Effector memory CD8-positive, alpha-beta T cell (primary cell): ENCODE data around the gene TSPAN18.
A peak's percentile ranks its signal among the peaks of the same experiment; 100 is the strongest.

Experiments used
- ATAC-seq: fragments of 150-1000 bp; cut with Tn5 transposase; replicated peaks from 2 replicates; pipeline ENCODE4 v1.10.0; 2021; ENCODE audit warnings: mild to moderate bottlenecking, moderate library complexity
- DNase-seq, 3 experiments: peaks; one replicate each; pipeline ENCODE4 v3.0.0; 2021
- H3K27ac Mint-ChIP-seq, 2 donors: one replicate each; pipeline ENCODE4 v1.8.0; 2022; ENCODE audit warnings: mild to moderate bottlenecking in 2 of 2, mixed read lengths in 2 of 2, moderate library complexity in 2 of 2
- H3K27me3 Mint-ChIP-seq, 2 donors: one replicate each; pipeline ENCODE4 v1.8.0; 2022; ENCODE audit warnings: mixed read lengths in 2 of 2
- H3K36me3 Mint-ChIP-seq: one replicate; pipeline ENCODE4 v1.8.0; 2022; ENCODE audit warnings: mild to moderate bottlenecking, moderate library complexity, mixed read lengths; ENCODE audit not compliant: insufficient read depth
- H3K4me1 Mint-ChIP-seq, 2 donors: one replicate each; pipeline ENCODE4 v1.8.0; 2022; ENCODE audit warnings: low read depth in 2 of 2, mixed read lengths in 2 of 2
- H3K4me3 Mint-ChIP-seq, 2 donors: one replicate each; pipeline ENCODE4 v1.8.0; 2022; ENCODE audit warnings: mild to moderate bottlenecking in 2 of 2, mixed read lengths in 2 of 2, moderate library complexity in 2 of 2
- H3K9me3 Mint-ChIP-seq, 2 donors: one replicate each; pipeline ENCODE4 v1.8.0; 2022; ENCODE audit warnings: mixed read lengths in 2 of 2

The TSPAN18 gene

DNA sequence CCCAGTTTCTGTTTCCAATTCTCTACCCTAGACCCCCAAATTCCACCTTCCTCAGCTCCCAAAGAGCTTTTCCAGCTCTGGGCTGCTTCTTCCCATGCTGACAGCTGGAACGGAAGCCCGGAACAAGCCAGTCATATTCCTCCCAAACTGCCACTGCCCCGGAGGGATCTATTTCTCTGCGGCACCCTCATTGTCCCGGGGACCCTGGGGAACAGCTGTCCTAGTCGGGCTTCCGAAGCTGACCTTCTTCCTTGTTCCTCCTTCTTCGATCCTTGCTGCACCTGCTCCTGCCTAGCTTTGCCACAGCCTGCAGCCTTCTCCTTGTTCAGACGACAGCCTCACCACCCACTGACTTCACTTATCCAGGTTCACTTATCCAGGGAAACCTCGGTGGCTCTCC is 105.7 kb downstream of the TSPAN18 start:
- DNase-seq = no peak
- Mint-ChIP-seq H3K27me3 (peaks cover 6 to 12% of the 10 kb centered on the region in 2 donors), H3K4me3 (no peak overlapping the region), H3K4me1 (peaks cover 11% of the 10 kb centered on the region in 2 donors), H3K9me3 (no peaks in the 10 kb centered on the region), H3K27ac (peak overlapping the region in 1 of 2 donors; percentile 26), H3K36me3 (no peaks in the 10 kb centered on the region)
- ATAC-seq = no peak

- no peak for DNase-seq
- peaks cover 6 to 12% of the 10 kb centered on the region in 2 donors for H3K27me3 Mint-ChIP-seq
- peaks cover 9 to 11% of the 10 kb centered on the region in 2 donors for H3K4me1 Mint-ChIP-seq
- no peak overlapping the region for H3K4me3 Mint-ChIP-seq
- ATAC-seq = no peak
- peak overlapping the region in 1 of 2 donors; percentile 26 for H3K27ac Mint-ChIP-seq
- H3K36me3 Mint-ChIP-seq = no peaks in the 10 kb centered on the region
- H3K9me3 Mint-ChIP-seq = no peaks in the 10 kb centered on the region
Observed at GRCh38 chr11:44833221-44833876, 106.6 kb downstream of the TSPAN18 start.

DNA sequence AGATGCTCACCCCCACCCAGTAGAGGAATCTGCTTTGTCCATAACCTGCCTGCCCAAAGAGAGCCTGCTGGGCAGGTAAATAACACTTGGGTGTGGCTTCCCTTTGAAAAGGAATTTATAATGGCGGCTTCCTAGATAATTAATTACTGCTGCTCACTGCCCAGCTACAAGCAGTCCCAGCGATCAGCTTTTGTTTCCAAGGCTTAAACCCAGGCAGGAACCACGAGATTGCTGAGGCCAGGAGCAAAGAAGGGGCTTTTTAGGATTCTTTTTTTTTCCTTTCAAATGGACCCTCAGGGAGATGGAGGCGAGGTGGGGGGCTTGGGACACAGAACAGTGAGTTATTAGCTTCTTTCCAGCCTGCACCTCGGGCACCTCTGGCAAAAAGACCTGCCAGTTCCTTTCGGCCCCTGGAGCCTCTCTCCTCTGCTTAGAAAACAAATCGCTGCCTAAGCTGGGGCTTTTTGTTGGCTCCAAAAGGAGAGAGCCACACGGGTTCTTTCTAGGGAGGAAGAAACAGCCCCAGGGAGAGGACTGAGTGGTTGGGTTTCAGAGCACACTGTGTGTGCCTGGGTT is 107.2 kb downstream of the TSPAN18 start:
- H3K4me3 Mint-ChIP-seq = no peak overlapping the region
- H3K27me3 Mint-ChIP-seq = peaks cover 6 to 12% of the 10 kb centered on the region in 2 donors
- no peaks in the 10 kb centered on the region for H3K36me3 Mint-ChIP-seq
- no peak for ATAC-seq
- H3K27ac Mint-ChIP-seq = peak overlapping the region in 1 of 2 donors; percentile 42
- DNase-seq = no peak
- no peaks in the 10 kb centered on the region for H3K9me3 Mint-ChIP-seq
- H3K4me1 Mint-ChIP-seq = peaks cover 7 to 9% of the 10 kb centered on the region in 2 donors

DNA sequence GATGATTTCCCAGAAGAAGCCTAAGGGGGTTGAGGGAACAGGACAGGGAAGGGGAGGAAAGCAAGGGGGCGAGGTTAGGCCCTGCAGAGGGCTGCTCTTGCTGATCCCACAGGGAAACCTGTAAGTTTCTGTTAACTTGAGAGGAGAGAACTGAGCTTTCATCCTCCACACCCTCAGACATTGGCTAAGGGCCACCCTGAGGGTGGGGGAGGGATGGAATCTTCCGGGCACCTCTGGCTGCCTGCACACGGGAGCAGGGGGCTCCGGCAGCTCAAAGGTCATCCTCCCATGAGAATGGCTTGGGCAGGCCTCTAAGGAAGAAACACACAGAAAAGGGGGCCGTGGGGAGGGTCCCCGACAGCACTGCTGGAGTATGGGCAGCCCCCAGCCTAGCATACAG is 108.1 kb downstream of the TSPAN18 start:
- H3K36me3 Mint-ChIP-seq = no peaks in the 10 kb centered on the region
- H3K27me3 Mint-ChIP-seq = peaks cover 6 to 12% of the 10 kb centered on the region in 2 donors
- ATAC-seq = no peak
- no peaks in the 10 kb centered on the region for H3K9me3 Mint-ChIP-seq
- H3K27ac Mint-ChIP-seq = peak overlapping the region in 1 of 2 donors; percentile 42
- H3K4me1 Mint-ChIP-seq = peaks cover 7 to 9% of the 10 kb centered on the region in 2 donors
- H3K4me3 Mint-ChIP-seq = no peak overlapping the region
- DNase-seq = no peak

DNA sequence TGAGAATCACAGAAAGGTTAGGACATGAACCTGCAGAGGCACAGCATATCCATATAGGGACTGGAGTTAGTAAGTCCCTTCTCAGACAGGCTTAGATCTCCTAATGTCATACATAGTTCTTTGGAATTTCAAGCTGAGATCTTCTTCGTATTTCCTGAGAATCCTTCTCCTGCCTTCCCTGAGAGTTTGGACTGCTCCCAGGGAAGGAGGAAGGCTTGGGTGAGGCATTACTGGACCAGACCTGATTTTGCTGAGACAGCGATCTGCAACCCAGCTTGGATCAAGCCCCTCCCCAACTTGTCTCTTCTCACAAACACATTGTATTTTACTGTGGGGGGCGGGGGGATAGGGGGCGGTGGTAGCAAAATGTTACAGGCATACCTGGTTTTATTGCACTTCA is 108.5 kb downstream of the TSPAN18 start:
- peaks cover 6 to 12% of the 10 kb centered on the region in 2 donors for H3K27me3 Mint-ChIP-seq
- no peaks in the 10 kb centered on the region for H3K36me3 Mint-ChIP-seq
- DNase-seq = no peak
- H3K4me3 Mint-ChIP-seq = no peak overlapping the region
- peaks cover 7 to 9% of the 10 kb centered on the region in 2 donors for H3K4me1 Mint-ChIP-seq
- no peak overlapping the region for H3K27ac Mint-ChIP-seq
- H3K9me3 Mint-ChIP-seq = no peaks in the 10 kb centered on the region
- no peak for ATAC-seq

DNA sequence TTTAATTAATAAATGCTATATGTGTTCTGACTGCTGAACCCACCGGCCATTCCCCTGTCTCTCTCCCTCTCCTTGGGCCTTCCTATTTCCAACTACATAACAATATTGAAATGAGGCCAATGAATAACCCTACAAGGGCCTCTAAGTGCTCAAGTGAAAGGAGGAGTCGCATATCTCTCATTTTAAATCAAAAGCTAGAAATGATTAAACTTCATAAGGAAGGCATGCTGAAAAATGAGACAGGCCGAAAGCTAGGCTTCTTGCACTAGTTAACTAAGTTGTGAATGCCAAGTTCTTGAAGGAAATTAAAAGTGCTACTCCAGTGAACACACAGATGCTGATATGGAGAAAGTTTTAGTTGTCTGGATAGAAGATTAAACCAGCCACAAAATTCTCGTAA is 109.2 kb downstream of the TSPAN18 start:
- Mint-ChIP-seq H3K9me3 (no peaks in the 10 kb centered on the region), H3K4me3 (no peak overlapping the region), H3K27me3 (peaks cover 6 to 12% of the 10 kb centered on the region in 2 donors), H3K36me3 (no peaks in the 10 kb centered on the region), H3K27ac (no peak overlapping the region), H3K4me1 (peaks cover 7 to 9% of the 10 kb centered on the region in 2 donors)
- DNase-seq = no peak
- ATAC-seq = no peak

- ATAC-seq = no peak
- H3K9me3 Mint-ChIP-seq = no peaks in the 10 kb centered on the region
- peaks cover under 1 to 5% of the 10 kb centered on the region in 2 donors for H3K4me1 Mint-ChIP-seq
- DNase-seq = no peak
- no peak overlapping the region for H3K4me3 Mint-ChIP-seq
- no peak overlapping the region for H3K27ac Mint-ChIP-seq
- H3K27me3 Mint-ChIP-seq = peaks cover 4 to 6% of the 10 kb centered on the region in 2 donors
- no peaks in the 10 kb centered on the region for H3K36me3 Mint-ChIP-seq
Observed at GRCh38 chr11:44837661-44838060, 110.9 kb downstream of the TSPAN18 start.

- DNase-seq (no peak), ATAC-seq (no peak)
- H3K27me3 Mint-ChIP-seq = no peaks in the 10 kb centered on the region
- H3K36me3 Mint-ChIP-seq = no peaks in the 10 kb centered on the region
- peaks cover 0 to 3% of the 10 kb centered on the region in 2 donors for H3K9me3 Mint-ChIP-seq
- no peak overlapping the region for H3K27ac Mint-ChIP-seq
- H3K4me1 Mint-ChIP-seq = no peaks in the 10 kb centered on the region
- no peak overlapping the region for H3K4me3 Mint-ChIP-seq
Observed at GRCh38 chr11:44839458-44840084, 112.8 kb downstream of the TSPAN18 start.

DNA sequence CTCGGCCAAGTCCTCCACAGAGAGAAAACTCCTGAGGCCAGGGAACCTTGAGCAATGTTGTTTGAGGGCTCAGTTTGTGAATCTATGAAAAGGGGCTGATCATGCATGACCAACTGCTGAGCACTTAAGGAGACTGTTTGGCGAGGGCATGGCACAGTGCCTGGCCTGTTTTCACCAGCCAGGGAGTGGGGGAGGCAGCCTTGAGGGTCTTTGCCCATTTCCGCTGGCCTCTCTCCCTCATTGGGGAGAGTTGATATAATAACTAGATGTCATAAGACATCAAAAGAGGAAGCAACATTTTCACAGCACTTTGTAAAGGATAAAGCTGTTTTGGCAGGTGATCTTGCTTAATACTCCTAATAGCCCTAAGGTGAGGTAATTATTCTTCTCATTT is 113.3 kb downstream of the TSPAN18 start:
- ATAC-seq (no peak), DNase-seq (no peak)
- no peaks in the 10 kb centered on the region for H3K36me3 Mint-ChIP-seq
- peaks cover 0 to 3% of the 10 kb centered on the region in 2 donors for H3K9me3 Mint-ChIP-seq
- no peak overlapping the region for H3K4me3 Mint-ChIP-seq
- H3K27me3 Mint-ChIP-seq = no peaks in the 10 kb centered on the region
- no peak overlapping the region for H3K27ac Mint-ChIP-seq
- H3K4me1 Mint-ChIP-seq = no peaks in the 10 kb centered on the region

DNA sequence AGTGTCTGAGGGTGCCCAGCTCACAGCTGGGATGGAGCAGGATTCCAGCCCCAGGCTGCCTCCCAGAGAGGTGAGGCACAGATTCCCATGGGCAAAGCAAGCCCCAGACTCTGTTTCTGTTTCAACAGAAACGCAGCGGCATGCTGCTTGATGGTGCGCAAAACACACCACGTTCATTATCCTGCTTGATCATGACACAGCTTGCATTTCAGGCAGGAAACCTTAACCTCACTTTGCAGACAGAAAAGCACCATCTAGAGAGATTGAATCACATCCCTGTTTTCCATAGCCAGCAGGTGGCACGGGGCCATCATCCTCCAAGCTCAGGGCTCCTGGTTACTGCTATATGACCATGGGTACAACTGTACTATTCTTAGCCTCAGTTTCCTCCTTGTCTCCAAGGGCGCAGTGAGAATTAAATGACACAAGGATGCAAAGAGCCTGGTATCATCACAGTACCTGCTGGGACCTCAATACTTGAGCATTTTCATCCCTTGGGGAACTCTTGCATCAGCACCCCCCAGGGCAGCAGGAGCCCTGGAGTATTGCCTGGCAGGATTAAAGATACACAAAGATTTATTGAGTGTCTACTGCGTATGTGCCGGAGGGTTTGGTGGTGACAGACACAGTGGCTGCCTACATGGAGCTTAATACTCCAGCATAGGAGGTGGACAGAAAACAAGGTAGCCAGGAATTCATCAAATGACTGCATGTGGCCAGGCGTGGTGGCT is 113.9 kb downstream of the TSPAN18 start:
- DNase-seq (no peak), ATAC-seq (no peak)
- peaks cover 0 to 3% of the 10 kb centered on the region in 2 donors for H3K9me3 Mint-ChIP-seq
- no peaks in the 10 kb centered on the region for H3K36me3 Mint-ChIP-seq
- no peaks in the 10 kb centered on the region for H3K4me1 Mint-ChIP-seq
- H3K27me3 Mint-ChIP-seq = no peaks in the 10 kb centered on the region
- H3K27ac Mint-ChIP-seq = no peak overlapping the region
- H3K4me3 Mint-ChIP-seq = no peak overlapping the region

DNA sequence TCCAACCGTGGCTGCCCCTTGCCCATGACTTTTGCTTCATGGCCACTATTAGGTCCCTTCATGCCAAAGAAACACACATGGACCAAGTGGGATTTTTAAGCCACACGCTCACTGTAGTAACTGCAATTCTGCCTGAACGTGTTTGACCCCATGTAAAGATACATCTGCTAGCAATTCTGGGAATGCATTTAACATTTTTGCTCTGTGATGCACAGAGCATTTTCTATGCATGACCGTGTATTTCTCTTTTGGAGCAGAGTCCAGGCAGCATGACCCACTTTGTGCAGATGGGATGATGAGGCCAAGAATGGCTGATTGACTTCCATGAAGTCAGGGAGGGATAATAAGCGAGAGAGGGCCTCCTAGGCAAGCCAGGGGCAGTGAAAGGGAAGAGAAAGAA is 115.5 kb downstream of the TSPAN18 start:
- no peaks in the 10 kb centered on the region for H3K4me1 Mint-ChIP-seq
- no peak overlapping the region for H3K27ac Mint-ChIP-seq
- no peaks in the 10 kb centered on the region for H3K36me3 Mint-ChIP-seq
- ATAC-seq (no peak), DNase-seq (no peak)
- H3K9me3 Mint-ChIP-seq = peaks cover 7% of the 10 kb centered on the region in 2 donors
- peaks cover 0 to 5% of the 10 kb centered on the region in 2 donors for H3K27me3 Mint-ChIP-seq
- no peak overlapping the region for H3K4me3 Mint-ChIP-seq

DNA sequence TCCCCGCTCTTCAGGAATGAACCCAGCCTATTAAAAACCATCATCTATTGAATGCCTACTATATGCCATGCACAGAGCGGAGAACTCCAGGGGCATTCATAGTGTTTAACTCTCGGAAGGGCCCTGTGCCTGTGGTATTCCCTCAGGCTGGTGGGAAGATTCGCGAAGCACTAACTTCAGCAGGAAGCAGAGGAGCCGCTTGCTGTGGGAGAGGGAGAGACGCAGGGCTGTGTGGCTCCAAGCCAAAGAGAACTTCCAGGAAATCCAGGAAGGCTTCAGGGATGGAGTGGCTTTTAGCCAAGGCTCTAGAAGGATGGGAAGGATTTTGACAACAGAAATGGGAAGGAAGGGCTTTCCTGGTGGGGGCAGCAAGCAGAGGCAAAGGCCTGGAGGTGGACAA is 120.1 kb downstream of the TSPAN18 start:
- DNase-seq = no peak
- Mint-ChIP-seq H3K4me3 (no peak overlapping the region), H3K27me3 (peaks cover 0 to 5% of the 10 kb centered on the region in 2 donors), H3K27ac (no peak overlapping the region), H3K4me1 (peaks cover 0 to 3% of the 10 kb centered on the region in 2 donors), H3K9me3 (peaks cover 7% of the 10 kb centered on the region in 2 donors), H3K36me3 (no peaks in the 10 kb centered on the region)
- no peak for ATAC-seq

DNA sequence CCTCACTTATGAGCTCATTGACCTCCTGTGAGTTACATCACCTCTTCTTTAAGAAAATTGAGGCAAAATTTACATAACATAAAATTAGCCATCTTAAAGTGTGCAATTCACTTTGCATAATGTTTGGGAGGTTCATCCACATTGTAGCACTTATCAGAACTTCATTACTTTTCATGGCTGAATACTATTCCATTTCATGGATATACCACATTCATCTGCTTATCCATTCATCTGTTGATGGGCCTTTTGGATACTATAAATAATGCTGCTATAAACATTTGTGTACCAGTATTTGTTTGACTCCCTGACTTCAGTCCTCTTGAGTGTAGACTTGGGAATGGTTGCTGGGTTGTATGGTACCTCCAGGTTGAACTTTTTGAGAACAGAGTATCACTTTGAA is 120.6 kb downstream of the TSPAN18 start:
- Mint-ChIP-seq H3K36me3 (no peaks in the 10 kb centered on the region), H3K9me3 (peaks cover 7% of the 10 kb centered on the region in 2 donors), H3K4me1 (peaks cover 0 to 3% of the 10 kb centered on the region in 2 donors), H3K4me3 (no peak overlapping the region), H3K27me3 (peaks cover 0 to 5% of the 10 kb centered on the region in 2 donors), H3K27ac (no peak overlapping the region)
- ATAC-seq (no peak), DNase-seq (no peak)
